GM19324 (cell line): ENCODE measurements around the gene VPS35.
"Not testable (repeated sequence)": the region's sequence is repeated elsewhere in the genome, so short reads cannot be mapped to it uniquely, and the experiment has no call there.

ENCODE experiments used
- ATAC-seq: cut with Tn5 transposase; IDR thresholded peaks from one replicate; pipeline ENCODE4 v1.9.1; 2021; ENCODE audit warnings: mild to moderate bottlenecking, moderate library complexity; ENCODE audit not compliant: unreplicated experiment, low FRiP score

The VPS35 gene

GRCh38 chr16:46673320-46674013, 15.5 kb downstream of the VPS35 start:
- peak; percentile 54 for ATAC-seq

GRCh38 chr16:46662123-46662522, 26.9 kb downstream of the VPS35 start:
- no peak for ATAC-seq

GRCh38 chr16:46658925-46659324, 30.1 kb downstream of the VPS35 start:
- ATAC-seq: peak; percentile 90

- no peak for ATAC-seq
Measured at GRCh38 chr16:46651305-46651704, 37.7 kb downstream of the VPS35 start.

- no peak for ATAC-seq
Measured at GRCh38 chr16:46650254-46650623, 38.7 kb downstream of the VPS35 start.

GRCh38 chr16:46649588-46650253, 39.3 kb downstream of the VPS35 start:
- ATAC-seq: no peak

- no peak for ATAC-seq
Measured at GRCh38 chr16:46648656-46649055, 40.3 kb downstream of the VPS35 start.

- no peak for ATAC-seq
Measured at GRCh38 chr16:46638947-46639925, 49.7 kb downstream of the VPS35 start.

GRCh38 chr16:46632778-46633733, 55.9 kb downstream of the VPS35 start:
- ATAC-seq: no peak

GRCh38 chr16:46629331-46630219, 59.4 kb downstream of the VPS35 start:
- no peak for ATAC-seq

- ATAC-seq: no peak
Measured at GRCh38 chr16:46627746-46628145, 61.2 kb downstream of the VPS35 start.

- not testable (repeated sequence) for ATAC-seq
Measured at GRCh38 chr16:46626681-46627080, 62.3 kb downstream of the VPS35 start.

- ATAC-seq: not testable (repeated sequence)
Measured at GRCh38 chr16:46624862-46625261, 64.1 kb downstream of the VPS35 start.

- not testable (repeated sequence) for ATAC-seq
Measured at GRCh38 chr16:46623707-46624106, 65.3 kb downstream of the VPS35 start.

GRCh38 chr16:46623246-46623645, 65.7 kb downstream of the VPS35 start:
- ATAC-seq: not testable (repeated sequence)

- no peak for ATAC-seq
Measured at GRCh38 chr16:46621934-46622676, 66.9 kb downstream of the VPS35 start.

GRCh38 chr16:46621006-46621933, 67.7 kb downstream of the VPS35 start, which contains the start of gene SHCBP1:
Gene SHCBP1 (minus strand): TSS chr16:46621379. CDS start chr16:46621359, 20 bp downstream.
- ATAC-seq: peak; percentile 90
